ENCODE measurements around the gene TRMO.

The TRMO gene

DNA sequence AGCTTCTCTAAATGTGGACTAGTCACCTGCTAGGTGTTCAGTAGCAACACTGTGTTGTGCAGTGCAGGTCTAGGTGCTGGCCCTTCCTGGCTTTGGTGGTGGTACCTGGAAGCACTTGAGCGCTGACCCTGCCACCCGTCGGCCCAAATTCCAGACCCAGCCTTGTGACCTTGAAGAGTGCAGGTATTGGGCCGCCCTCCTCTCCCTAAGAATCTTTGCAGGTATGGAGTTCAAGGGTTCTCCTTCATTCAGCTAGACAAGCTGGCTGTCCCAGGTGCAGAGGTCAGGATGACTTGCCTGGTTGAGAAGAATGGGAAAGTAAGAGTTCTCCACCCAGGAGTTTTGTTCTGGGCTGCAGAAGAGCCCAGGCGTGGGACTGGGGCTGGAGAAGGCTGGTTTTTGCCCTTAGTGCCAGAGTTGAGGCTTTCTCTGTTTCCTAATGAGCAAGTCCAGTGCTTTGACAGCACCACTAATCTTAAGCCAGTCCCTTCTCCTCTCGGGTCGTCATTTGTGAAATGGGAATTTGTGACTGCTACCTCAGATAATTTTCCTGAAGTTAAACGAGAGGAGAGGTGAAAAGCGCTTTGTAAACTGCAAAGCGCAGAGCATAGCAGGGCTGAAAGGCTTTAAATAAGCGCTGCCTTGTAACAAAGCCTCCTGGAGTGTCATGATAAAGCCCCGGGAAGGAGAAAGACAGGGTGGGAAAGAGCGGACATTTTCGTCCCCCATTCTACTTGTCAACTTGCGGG lies 65.3 kb downstream of the TRMO start:
- Histone ChIP-seq H3K9ac (ENCODE audit: low read depth, low read length) (no peak overlapping the region), H3K36me3 (ENCODE audit: insufficient read depth, low read depth, low read length) (no peaks in the 10 kb centered on the region), H3K4me1 (ENCODE audit: insufficient read depth, low read length) (peaks cover 7% of the 10 kb centered on the region; the same call in 1 of the 2 replicates), H3K4me3 (ENCODE audit: low read length) (no peak overlapping the region), H3K9me3 (ENCODE audit: insufficient read depth, low read depth, low read length) (peaks cover 5% of the 10 kb centered on the region; the same call in 1 of the 2 replicates), H3K27me3 (ENCODE audit: insufficient read depth, low read length) (peaks cover 100% of the 10 kb centered on the region), H3K27ac (ENCODE audit: low read length) (no peak overlapping the region)

DNA sequence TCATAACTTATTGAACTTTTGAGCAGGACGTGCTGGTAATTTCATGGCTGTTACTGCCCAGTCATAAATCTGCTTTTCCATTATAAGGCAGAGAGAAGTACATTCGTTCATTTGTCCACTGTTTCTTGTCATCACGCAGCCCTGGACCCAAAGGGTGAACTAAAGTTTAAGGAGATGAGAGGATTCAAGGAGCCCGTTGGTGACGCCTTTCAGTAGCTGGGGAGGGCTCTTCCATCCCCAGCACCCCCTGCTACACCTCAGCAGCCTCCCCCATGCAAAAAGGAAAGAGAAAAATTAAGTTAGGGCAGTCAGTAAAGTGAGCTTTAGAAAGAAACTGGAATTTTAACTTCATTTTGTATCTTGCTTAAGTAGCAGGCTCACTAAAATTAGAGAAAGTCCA lies 66.4 kb downstream of the TRMO start:
- H3K4me1 ChIP-seq (ENCODE audit: insufficient read depth, low read length) = peaks cover 7% of the 10 kb centered on the region; the same call in 1 of the 2 replicates
- H3K4me3 ChIP-seq (ENCODE audit: low read length) = no peak overlapping the region
- peaks cover 100% of the 10 kb centered on the region for H3K27me3 ChIP-seq (ENCODE audit: insufficient read depth, low read length)
- H3K9me3 ChIP-seq (ENCODE audit: insufficient read depth, low read depth, low read length) = peaks cover 8% of the 10 kb centered on the region; the same call in 1 of the 2 replicates
- H3K36me3 ChIP-seq (ENCODE audit: insufficient read depth, low read depth, low read length) = no peaks in the 10 kb centered on the region
- H3K27ac ChIP-seq (ENCODE audit: low read length) = no peak overlapping the region
- no peak overlapping the region for H3K9ac ChIP-seq (ENCODE audit: low read depth, low read length)

DNA sequence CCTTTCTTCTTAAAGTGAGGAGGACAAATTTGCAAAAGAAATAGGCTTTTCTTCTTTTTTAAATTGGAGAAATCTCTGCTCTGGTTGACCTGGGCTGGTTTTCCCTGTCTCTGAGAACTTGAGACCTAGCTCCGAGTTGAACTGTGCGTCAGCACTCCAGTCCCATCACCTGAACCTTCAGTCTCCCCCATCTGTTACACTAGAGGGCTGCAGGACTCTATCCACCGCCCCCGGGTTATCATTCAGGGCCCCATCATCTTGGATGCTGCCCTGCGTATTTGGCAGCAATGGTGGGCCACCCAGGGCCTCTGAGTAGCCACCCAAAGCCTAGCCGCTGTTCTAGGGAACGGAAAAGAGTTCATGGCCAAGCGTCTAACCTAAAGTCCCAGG lies 66.8 kb downstream of the TRMO start:
- Histone ChIP-seq H3K36me3 (ENCODE audit: insufficient read depth, low read depth, low read length) (no peaks in the 10 kb centered on the region), H3K4me3 (ENCODE audit: low read length) (no peak overlapping the region), H3K27me3 (ENCODE audit: insufficient read depth, low read length) (peaks cover 100% of the 10 kb centered on the region), H3K9me3 (ENCODE audit: insufficient read depth, low read depth, low read length) (peaks cover 12% of the 10 kb centered on the region; the same call in 1 of the 2 replicates), H3K4me1 (ENCODE audit: insufficient read depth, low read length) (peaks cover 7% of the 10 kb centered on the region; the same call in 1 of the 2 replicates), H3K9ac (ENCODE audit: low read depth, low read length) (no peak overlapping the region), H3K27ac (ENCODE audit: low read length) (no peak overlapping the region)

DNA sequence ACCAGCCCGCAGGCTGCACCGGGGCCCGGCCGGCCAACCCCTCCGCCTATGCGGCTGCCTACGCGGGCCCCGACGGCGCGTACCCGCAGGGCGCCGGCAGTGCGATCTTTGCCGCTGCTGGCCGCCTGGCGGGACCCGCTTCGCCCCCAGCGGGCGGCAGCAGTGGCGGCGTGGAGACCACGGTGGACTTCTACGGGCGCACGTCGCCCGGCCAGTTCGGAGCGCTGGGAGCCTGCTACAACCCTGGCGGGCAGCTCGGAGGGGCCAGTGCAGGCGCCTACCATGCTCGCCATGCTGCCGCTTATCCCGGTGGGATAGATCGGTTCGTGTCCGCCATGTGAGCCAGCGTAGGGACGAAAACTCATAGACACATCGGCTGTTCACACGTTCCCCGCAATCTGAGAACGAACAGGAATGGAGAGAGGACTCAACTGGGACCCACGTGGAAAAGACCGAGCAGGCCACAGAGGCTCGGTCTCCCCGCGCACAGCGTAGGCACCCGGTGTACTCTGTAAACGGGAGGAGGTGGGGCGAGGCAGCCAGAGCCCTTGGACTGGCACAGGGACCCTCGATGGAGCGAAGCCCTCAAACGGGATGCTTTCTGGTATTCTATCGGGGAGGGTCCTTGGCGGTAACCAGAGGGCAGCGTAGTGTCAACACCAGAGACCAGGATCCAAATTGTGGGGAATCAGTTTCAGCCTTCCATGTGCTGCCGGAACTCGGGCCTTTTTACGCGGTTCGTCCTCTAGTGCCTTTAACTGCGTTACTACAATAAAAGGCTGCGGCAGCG lies 67.4 kb downstream of the TRMO start:
- Histone ChIP-seq H3K4me1 (ENCODE audit: insufficient read depth, low read length) (peaks cover 7% of the 10 kb centered on the region; the same call in 1 of the 2 replicates), H3K9me3 (ENCODE audit: insufficient read depth, low read depth, low read length) (peaks cover 17% of the 10 kb centered on the region; the same call in 1 of the 2 replicates), H3K9ac (ENCODE audit: low read depth, low read length) (no peak overlapping the region), H3K27me3 (ENCODE audit: insufficient read depth, low read length) (peaks cover 100% of the 10 kb centered on the region), H3K4me3 (ENCODE audit: low read length) (no peak overlapping the region), H3K36me3 (ENCODE audit: insufficient read depth, low read depth, low read length) (no peaks in the 10 kb centered on the region), H3K27ac (ENCODE audit: low read length) (no peak overlapping the region)

Data from iPS-20b (cell line).